ENCODE data around the gene MACROD2.

GRCh38 chr20:15847196-15847784 is 1852.0 kb downstream of the MACROD2 start:
- TF ChIP-seq REST (IDR thresholded peaks at IDR 0.05; ENCODE audit: insufficient read depth in 1 of 2, low read depth in 2 of 2, low read length in 2 of 2) (no peak), POLR2AphosphoS5 (IDR thresholded peaks at IDR 0.05; ENCODE audit: low read depth, low read length) (no peak), TAF1 (IDR thresholded peaks at IDR 0.05; ENCODE audit: borderline replicate concordance, insufficient read depth, low read length) (no peak), SIN3A (IDR thresholded peaks at IDR 0.05; ENCODE audit: borderline replicate concordance, insufficient read depth, low read length) (no peak), FOXP2 (optimal IDR thresholded peaks at IDR 0.05; ENCODE audit: borderline replicate concordance, extremely low read depth, extremely low read length, insufficient read depth) (no peak)
